ENCODE data around the gene IDH2.

DNA sequence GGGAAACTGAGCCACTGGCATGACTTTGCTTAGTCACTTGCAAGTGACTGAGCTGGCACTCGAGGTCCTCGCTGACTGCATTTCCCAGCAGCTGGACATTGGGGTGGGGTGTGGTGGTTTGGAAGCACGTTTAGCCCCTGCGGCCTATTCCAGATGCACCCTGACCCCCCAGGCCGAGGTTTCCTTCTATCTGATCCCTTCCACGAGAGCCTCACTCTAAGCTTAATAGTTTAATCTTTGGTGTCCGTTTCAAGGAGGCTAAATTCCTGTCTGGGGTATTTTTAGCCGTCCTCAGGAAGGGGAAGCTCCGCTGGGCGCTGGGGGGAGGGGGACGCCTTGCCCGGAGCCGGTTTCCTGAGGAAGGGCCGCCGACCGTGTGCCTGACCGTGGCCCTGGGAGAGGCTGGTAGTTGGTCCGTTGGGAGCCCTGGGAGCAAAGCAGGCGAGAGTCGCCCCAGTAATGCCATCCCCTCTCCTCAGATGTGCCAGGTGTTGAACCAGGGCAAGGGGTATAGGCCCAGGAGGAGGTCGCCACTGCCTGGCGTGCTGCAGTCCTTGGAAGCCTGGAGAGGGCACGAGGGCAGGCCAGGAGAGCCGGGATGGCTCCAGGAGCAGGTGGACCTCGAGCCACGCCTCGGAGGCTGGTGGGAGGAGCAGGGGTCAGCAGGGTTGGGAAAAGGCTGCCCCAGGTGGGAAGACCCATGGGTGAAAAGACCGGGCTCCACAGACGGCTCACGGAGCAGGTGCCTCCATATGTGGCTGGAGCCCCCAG, 37.2 kb downstream of the IDH2 start:
- TF ChIP-seq, protein P1, sequence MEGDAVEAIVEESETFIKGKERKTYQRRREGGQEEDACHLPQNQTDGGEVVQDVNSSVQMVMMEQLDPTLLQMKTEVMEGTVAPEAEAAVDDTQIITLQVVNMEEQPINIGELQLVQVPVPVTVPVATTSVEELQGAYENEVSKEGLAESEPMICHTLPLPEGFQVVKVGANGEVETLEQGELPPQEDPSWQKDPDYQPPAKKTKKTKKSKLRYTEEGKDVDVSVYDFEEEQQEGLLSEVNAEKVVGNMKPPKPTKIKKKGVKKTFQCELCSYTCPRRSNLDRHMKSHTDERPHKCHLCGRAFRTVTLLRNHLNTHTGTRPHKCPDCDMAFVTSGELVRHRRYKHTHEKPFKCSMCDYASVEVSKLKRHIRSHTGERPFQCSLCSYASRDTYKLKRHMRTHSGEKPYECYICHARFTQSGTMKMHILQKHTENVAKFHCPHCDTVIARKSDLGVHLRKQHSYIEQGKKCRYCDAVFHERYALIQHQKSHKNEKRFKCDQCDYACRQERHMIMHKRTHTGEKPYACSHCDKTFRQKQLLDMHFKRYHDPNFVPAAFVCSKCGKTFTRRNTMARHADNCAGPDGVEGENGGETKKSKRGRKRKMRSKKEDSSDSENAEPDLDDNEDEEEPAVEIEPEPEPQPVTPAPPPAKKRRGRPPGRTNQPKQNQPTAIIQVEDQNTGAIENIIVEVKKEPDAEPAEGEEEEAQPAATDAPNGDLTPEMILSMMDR (optimal IDR thresholded peaks at IDR 0.05 in 1 of 3, IDR thresholded peaks at IDR 0.05 in 1 of 3, conservative IDR thresholded peaks at IDR 0.05 in 1 of 3; ENCODE audit: extremely low read depth in 1 of 3, insufficient read depth in 2 of 3, low read length in 3 of 3) = no peak
- TF ChIP-seq EZH2 (IDR thresholded peaks at IDR 0.05; ENCODE audit: low read length) = no peak
